Hematopoietic multipotent progenitor cell treated with erythropoietin and hydrocortisone succinate and interleukin-3 and kit ligand, for 8 days (in vitro differentiated cells): Measurements from ENCODE around the gene RPTOR.

ENCODE experiments used
- DNase-seq: peaks from one replicate; pipeline ENCODE4 v3.0.0-alpha.2; 2015

Gene RPTOR

GRCh38 chr17:80855948-80856862 is 311.6 kb downstream of the RPTOR start:
- DNase-seq: peak; percentile 58

GRCh38 chr17:80856863-80857755 is 312.5 kb downstream of the RPTOR start:
- DNase-seq: no peak

DNA sequence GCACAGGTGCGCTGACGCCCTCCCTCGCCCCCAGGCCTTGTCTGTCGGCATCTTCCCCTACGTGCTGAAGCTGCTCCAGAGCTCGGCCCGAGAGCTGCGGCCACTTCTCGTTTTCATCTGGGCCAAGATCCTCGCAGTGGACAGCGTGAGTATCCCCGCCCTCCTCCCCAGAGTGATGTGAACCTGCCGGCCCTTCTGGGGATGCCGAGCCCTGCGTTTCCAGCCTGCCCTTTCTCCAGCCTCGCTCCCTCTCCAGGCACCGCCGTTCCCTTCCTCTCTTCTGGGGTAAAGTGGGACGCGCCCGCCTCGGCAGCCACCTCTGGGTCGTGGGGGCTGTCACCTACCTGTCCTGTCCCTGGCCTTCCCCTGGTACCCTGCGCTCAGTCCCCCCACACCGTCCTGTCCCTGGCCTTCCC is 313.1 kb downstream of the RPTOR start:
- DNase-seq: no peak

DNA sequence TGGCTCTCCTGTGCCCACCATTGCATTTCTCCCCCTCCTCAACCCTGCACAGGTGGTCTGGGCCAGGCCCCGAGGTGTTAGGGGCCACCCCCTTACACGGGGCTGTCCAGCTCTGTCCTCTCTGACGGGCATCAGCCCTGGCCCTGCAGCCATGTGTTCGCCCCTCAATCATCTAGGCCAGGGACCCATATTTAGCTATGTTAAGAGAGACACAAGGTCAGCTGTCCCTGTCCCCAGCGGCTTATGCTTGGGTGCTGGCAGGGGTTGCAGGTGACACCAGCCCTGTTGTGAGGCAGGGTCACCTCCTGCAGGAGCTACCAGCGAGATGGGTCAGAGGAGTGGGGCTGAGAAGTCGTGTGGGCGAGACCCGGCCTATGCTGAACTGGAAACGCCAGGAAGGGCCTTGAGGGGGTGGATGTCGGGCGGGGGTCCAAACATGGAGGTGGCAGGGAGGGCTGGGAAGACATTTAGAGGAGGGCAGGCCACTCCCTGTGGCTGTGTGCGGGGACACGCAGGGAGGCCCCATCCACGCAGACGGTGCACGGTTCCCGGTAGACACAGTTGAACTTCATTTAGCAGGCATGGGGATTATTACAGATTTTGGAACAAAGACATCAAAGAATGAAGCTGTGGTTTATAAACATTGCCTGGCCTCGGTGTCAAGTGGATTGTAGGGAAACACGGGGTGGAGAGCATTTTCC is 313.8 kb downstream of the RPTOR start:
- DNase-seq: no peak

GRCh38 chr17:80859002-80859941 is 314.6 kb downstream of the RPTOR start:
- DNase-seq: peak; percentile 21

GRCh38 chr17:80860101-80860671 is 315.5 kb downstream of the RPTOR start:
- no peak for DNase-seq

- no peak for DNase-seq
Measured at GRCh38 chr17:80860703-80861417, 316.2 kb downstream of the RPTOR start.

- no peak for DNase-seq
Measured at GRCh38 chr17:80861418-80861815, 316.8 kb downstream of the RPTOR start.

- DNase-seq: no peak
Measured at GRCh38 chr17:80861892-80862291, 317.3 kb downstream of the RPTOR start.

- no peak for DNase-seq
Measured at GRCh38 chr17:80862481-80862961, 317.9 kb downstream of the RPTOR start.

- no peak for DNase-seq
Measured at GRCh38 chr17:80862978-80863377, 318.3 kb downstream of the RPTOR start.

DNA sequence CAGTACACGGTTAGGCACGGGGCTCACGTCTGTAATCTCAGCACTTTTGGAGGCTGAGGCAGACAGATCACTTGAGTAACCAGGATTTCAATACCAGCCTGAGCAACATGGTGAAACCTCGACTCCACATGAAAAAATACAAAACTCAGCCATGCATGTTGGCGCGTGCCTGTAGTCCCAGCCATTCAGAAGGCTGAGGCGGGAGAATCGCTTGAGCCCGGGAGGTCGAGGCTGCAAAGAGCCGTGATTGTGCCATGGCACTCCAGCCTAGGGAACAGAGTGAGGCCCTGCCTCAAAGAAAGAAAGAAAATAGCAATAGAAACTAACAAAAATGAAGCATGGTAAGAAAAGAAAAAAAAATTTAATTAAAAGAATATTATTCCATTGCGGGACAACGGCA is 319.0 kb downstream of the RPTOR start:
- DNase-seq: no peak

DNA sequence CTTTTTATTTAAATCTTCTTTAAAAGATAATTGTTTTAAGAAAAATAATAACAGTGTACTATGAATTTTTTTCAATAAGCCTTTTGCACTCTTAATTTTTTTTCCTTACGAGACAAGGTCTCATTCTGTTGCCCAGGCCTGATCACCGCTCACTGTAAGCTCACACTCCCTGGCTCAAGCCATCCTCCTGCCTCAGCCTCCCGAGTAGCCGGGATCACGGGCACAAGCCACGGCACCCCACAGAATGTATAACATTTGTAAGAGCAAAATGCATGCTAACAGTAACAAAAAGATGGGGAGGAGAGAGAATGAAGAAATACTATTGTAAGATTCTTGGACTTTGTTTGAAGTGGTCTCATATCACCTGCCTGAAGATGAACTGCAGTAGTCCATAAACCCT is 320.1 kb downstream of the RPTOR start:
- DNase-seq: no peak

- DNase-seq: peak; percentile 55
Measured at GRCh38 chr17:80866050-80866793, 321.6 kb downstream of the RPTOR start.

GRCh38 chr17:80868022-80868609 is 323.5 kb downstream of the RPTOR start:
- DNase-seq: no peak

DNA sequence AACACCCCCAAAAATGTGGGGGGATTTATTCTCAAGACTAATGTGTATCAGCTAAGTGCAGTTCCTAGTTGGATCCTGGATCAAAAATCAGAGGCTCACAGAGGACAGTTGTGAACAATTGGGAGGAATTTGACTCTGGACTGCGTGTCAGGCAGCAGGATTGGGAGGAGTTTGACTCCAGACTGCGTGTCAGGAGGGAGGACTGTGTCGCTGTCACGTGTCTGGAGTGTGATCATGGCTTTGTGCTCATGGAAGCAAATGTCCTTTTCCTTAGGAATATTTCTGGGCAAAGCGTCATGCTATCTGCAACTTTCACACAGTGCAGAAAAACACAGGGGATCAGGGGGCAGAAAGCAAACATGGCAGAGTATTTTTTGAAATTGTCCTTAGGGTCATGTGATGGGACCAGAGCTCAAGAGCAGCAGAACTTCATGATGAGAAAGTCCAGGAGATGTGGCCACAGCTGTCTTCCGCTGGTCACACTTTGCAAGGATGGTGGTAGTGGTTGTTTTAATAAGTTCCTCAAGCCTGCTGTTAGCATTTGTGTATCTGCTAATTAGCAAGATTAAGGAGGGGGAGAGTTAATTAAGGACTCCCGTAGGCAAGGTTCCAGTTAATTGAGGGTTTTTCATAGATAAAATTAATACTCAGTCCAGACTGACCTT is 325.0 kb downstream of the RPTOR start:
- DNase-seq: no peak

DNA sequence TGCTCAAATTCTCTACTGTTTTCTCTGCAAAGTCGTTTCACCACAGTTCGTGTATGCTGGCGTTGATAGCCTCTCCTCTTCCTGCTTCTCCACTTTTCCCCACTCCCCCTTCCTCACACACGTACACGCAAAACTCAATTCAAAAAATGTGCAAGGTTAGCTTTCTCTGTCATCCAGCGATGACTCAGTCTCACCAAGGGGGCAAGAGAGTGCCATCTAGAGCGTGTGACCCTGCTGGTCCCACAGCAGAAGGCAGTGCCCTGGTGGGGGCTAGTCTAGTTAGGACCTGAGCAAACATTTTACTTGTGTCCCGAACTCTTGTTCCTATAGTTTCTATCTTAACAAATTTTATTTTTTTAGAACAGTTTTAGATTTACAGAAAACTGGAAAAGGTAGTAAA is 325.8 kb downstream of the RPTOR start:
- no peak for DNase-seq

DNA sequence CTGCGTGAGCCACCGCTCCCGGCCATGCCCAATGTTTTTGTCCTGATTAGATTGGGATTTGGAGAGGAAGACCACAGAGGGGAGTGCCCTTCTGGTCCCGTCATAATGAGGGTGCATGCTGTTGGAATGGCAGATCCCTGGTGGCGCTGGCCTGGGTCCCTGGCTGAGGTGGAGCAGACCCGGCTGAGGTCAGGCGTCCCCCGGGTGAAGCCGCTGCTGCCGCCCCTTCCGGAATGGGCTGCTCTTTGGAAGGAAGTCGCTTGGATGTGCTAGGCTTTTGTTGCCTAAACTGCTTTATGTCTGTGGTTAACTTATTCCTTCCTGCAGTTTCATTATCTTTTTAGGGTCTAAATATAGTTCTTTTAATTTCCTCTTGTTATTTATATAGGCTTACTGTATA is 326.7 kb downstream of the RPTOR start:
- no peak for DNase-seq

GRCh38 chr17:80872001-80872500 is 327.4 kb downstream of the RPTOR start:
- DNase-seq: no peak
